GM11168 (cell line): ENCODE results near the gene TXNIP.

Source experiments
- in situ Hi-C: fragments of 300-500 bp; cut with MboI; formaldehyde crosslinking; loops from one replicate; pipeline ENCODE4 v1.12.0; 2022; ENCODE audit warnings: low sequenced_read_pairs; ENCODE audit not compliant: unreplicated experiment

The TXNIP gene

DNA sequence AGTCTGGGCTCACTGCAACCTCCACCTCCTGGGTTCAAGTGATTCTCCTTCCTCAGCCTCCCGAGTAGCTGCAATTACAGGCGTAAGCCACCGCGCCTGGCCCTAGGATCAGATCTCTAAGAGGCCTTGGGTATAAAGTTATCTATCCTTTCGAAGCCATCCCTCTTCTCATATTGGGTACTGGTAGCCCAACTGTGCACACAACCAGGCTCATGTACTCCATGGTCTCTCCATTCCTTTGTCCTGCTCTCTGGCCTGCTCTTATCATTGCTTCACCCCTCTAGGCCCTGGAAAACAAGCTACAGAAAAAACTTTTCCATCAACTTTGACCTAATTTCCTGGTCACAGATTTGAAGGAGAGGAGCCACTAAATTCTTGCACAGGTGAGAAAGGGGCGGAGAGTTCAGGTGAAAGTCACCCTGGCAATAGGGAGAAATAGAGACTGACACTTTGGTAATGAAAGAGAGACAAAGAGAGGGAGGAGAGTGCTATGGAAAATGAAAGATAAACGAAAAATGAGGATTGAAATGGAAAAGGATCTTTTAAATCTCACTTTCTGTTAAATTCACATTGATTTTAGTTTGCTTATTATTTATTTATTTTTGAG lies 6.0 kb downstream of the TXNIP start:
- in situ Hi-C loops: no loop called here

DNA sequence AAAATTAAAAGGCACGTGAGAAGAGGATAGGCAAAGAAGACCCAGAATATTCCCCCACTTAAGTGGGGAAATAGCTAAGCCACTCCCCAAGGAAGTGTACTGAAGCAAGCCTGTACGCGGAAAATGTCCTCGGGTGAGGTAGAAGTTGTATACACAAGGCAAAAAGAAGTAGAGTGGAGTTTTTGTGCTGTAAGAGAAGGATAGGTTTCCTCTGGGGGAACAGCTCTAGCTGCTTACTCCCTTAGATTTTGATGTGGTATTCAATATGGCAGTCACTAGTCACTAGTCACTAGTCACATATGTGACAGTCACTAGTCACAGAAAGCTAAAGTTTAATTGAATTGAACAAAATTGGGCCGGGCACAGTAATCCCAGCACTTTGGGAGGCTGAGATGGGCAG lies 7.6 kb downstream of the TXNIP start:
- in situ Hi-C loops: no loop called here

DNA sequence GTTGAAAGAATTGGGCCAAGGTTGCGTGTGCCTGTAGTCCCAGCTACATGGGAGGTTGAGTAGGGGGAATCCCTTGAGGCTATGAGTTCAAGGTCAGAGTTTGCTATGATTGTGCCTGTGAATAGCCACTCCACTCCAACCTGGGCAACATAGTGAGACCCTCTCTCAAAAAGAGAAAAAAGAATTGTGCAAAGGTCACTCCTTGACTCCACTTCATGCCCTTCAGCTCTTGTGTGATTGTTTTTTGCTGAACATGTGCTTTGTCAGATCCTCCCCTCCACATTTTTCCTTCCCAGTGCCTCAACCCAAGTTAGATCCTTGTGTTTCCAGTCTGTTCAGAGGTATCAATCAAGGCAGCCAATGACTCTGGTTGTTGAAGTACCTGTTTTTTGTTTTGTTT lies 8.5 kb downstream of the TXNIP start:
- in situ Hi-C loops: no loop called here

DNA sequence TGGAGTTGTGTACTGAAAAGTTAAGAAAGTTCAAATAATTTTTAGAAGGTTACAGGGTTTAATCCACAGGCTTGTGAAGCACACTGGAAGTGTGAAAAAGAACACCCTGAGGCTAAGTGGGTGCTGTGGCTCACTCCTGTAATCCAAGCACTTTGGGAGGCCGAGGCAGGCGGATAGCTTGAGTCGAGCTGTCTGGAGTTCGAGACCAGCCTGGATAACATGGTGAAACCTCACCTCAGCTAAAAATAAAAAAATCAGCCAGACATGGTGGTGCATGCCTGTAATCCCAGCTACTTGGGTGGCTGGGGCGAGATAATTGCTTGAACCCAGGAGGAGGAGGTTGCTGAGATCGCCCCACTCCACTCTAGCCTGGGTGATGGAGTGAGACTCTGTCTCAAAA lies 9.8 kb downstream of the TXNIP start:
- in situ Hi-C loops: no loop called here

DNA sequence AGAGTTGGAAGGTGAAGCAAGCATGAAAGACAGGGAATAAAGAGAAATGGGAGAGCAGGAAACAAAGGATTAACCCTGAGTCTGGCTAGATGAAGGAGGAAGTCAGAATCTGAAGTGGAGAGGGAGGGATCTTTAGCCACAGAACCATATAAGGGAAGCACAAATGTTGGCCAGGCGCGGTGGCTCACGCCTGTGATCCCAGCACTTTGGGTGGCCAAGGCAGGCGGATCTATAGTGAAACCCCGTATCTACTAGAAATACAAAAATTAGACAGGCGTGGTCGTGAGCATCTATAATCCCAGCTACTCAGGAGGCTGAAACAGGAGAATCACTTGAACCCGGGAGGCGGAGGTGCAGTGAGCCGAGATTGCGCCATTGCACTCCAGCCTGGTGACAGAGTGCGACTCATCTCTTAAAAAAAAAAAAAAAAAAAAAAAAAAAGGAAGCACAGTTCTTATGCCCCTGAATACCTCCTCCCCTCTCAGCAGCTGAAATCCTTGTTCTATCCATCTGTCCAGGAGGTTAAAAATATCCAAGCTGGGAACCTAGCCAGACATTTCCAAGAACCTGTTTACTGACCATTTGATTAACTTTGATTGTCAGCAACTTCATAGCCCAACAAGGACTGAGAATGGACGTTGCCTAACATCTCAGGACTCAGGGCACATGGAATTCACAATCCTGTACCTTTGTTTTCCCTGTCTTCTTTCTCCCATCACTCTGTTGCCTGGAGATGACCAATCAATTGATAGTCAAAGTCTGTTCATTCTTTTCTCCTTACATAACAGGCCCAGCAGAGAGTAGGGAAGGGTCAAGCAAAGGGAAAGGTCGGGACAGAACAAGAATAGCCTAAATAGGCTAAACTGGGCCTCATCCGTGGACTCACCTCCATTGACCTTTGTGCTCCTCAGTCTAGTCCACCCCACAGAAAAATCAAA lies 10.6 kb downstream of the TXNIP start:
- in situ Hi-C loops: no loop called here

DNA sequence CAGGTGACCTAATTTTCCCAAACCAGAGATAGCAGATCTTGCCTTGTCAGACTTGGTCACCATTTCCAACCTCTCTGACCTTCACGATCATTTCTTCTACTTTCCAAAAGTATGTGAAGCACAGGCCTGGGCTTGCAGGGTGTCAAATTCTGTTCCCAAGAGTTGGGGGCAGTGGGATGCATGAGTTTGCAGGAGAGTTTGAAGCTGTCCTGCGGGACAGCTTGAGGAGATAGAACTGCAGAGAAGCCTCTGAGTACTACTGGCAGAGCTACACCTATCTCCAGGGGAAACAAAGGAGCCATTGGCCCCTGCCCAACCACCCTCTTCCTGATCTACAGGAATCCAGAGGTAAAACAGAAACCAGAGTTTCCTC lies 11.3 kb downstream of the TXNIP start:
- in situ Hi-C loops: no loop called here

DNA sequence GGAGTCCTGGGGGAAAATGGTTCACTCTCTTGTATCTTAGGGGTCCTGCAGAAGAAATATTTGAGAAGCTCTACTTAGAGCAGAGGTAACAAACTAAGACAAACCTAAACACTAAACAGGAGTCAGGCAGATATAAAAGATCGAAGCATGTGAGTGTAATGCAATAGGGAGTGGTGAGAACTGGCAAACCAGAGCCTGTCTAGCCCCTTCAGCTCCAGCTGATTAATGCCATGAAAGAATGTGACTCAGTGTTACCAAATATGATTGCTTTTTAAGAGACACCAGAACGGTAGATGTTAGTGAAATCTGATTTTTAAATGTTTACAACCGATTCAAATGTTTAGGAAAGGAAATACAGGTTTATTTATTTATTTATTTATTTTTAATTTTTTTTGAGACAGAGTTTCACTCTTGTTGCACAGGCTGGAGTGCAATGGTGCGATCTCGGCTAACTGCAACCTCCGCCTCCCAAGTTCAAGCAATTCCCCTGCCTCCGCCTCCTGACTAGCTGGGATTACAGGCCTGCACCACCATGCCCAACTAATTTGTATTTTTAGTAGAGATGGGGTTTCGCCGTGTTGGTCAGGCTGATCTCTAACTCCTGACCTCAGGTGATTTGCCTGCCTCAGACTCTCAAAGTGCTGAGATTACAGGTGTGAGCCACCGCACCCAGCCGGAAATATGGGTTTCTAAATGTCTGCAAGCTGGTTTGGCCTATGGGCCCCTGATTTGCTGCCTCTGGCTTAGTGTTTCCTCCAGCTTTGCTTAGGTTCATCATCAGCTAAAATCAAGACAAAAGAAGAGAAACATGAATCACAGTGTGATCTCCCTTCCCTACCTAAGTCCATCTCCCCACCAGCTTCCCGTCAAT lies 12.2 kb downstream of the TXNIP start:
- in situ Hi-C loops: no loop called here

DNA sequence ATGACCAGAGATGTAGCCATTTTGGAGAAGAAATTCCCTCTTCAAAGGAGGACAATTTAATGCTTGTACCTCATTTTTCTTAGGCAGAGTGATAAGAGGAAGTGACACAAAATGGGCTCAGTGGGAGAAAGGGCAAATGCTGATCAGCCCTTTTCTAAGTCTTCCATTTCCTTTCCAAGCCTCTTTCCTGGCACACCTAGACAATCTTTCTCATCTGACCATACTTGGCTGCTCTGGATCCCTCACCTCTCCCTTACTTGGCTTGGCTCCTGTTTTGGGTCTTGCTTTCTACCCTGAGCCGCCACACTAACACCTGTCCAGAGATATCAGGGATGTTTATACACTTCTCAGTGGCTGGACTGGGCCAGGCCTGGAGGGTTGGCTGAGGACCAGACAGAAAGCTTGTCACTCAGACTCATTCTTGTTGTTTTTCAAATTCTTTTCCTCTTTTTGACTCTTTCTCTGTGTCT lies 13.1 kb downstream of the TXNIP start:
- in situ Hi-C loops: no loop called here

DNA sequence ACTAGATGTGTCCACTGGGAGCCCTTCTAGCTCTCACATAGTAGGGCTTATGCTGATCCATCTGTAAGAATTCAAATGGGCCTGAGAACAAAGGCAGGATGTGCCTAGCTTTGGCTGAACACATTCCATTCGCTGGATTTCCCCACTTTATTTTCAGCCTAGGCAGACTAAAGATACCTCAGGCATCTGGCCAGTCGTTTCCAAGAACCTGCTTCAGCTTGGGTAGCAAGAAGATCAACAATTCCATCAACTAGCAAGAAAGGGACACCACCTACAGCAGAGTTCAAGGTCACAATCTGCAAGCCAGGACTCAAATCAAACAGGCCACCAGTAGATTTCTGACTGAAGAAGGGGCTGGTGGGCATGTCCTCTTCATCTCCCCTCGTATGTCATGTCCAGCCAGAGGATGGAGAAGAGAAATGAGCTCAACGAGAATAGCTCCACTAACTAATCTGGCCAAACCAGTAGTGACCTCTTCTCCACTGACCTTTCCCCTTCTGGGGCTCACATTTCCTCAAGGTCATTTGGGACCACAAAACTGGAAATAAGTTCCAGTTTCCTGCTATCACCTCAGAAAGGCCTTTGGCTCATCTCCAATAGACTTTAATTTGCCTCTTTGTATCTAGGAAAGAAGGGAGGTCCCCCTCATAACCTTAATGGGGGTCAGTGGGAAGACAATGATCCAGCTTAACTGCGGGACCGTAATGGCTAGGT lies 14.2 kb downstream of the TXNIP start:
- in situ Hi-C loops: no loop called here

DNA sequence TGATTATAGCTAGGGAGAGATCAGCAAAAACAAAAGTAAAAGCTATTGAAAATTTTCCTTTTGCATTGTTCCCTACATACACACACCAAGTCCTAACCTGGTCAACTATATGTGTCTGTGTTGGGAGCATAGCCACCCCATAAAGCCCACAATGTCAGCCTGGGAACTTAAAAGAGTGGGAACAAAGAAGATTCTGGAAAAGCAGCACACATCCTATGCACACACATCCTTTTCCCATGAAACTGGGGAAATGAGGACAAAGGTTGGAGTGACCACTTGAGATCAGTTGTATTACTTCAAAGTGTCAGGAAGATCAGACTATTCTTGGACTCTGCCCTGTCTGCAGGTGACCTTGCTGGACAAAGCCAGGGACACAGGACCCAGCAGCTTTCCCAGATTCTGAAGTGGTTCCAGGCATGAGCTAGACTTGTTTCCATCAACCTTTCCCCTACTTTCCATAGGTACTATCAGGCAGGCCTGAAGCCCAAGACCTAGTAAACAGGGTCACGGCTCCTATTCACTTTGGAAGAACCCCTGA lies 15.9 kb downstream of the TXNIP start:
- in situ Hi-C loops: no loop called here

DNA sequence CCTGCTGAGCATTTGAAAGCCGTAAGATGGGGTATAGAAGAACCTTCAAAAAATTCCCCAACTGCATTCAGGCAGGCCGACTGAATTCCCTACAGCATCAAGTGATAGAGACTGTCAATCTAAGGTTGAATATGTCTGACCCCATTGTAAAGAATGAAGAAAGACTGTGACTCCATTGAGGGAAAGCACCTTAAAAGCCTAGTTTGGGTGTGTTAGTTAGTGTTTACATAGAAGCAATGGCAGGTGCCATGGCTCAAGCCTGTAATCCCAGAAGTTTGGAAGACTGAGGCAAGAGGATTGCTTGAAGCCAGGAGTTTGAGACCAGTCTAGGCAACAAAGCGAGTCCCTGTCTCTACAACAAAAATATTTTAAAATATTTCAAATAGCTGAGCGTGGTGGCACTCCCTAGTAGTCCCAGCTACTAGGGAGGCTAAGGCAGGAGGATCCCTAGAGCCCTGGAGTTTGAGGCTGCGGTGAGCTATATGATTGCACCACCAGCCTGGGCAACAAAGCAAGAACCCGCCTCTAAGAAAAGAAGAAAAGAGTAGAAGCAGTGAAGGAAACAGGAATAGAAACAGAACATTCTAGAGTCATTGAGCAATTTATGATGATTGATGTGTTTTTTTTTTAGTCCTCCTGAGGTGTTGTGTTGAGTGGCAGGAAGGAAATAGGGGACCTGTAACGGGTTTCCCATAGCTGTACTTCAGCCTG lies 16.5 kb downstream of the TXNIP start:
- in situ Hi-C loops: loop anchor here (5.0 kb wide), 1 partner anchor 32 kb away; no protein-coding TSS in a partner anchor

DNA sequence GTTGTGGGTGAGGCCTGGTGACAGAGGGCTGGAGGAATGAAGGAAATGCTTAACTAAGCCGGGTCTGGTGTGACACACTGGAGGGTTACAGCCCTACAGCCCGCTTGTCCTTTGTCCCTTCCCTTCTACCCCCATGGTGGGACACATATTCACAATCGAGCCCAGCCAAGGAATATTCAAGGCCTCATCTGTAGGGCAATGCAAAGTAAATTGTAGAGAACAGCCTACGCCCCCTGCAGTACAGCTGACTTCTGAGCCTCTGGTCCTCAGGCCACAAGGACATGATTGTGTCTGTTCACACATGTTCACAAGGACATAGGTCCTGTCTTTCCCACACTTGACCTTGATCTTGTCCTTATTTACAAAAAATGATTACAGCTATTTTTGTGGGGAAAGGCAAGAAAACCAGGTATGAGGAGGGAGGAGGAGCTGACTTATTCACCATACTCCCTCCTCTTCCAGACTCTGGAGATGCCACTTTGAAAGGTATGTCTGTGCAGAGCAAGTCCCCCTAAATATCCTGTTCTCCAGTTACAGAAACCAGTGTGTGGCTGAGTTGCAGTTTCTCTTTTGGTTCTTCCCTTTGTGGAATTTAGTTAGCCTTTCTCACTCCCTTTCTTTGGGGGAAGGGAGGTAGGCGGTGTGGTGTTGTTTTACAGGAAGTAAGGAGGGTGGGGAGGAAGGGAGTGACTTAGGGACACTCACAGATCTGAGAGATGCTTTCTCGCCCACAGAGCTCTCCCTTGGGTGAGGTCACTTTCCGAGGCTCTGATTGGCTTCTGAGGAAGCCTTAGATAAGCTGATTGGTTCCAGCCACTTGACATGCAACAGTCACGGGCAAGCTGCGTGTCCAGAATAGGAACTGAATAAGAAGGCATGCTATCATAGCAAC lies 17.3 kb downstream of the TXNIP start:
- in situ Hi-C loops: loop anchor here (5.0 kb wide), 1 partner anchor 33 kb away; no protein-coding TSS in a partner anchor

DNA sequence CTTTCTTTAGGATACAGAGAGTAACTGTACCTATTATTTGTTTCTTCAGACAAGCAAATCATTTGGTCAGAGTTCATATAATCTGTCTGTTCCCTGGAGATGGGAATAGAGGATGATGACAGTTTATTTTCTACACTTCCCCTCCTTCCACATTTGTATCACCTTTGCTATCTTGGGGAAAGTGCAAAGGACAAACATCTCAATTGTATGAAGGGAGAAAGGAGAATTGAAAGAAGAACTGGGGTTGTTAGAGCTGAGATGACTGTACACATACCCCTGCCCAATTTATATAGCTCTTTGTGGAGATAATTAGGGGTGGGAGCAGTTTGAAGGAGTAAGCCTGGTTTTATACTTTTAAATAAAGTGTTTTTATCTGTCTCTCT lies 17.9 kb downstream of the TXNIP start:
- in situ Hi-C loops: loop anchor here (5.0 kb wide), 1 partner anchor 34 kb away; no protein-coding TSS in a partner anchor

DNA sequence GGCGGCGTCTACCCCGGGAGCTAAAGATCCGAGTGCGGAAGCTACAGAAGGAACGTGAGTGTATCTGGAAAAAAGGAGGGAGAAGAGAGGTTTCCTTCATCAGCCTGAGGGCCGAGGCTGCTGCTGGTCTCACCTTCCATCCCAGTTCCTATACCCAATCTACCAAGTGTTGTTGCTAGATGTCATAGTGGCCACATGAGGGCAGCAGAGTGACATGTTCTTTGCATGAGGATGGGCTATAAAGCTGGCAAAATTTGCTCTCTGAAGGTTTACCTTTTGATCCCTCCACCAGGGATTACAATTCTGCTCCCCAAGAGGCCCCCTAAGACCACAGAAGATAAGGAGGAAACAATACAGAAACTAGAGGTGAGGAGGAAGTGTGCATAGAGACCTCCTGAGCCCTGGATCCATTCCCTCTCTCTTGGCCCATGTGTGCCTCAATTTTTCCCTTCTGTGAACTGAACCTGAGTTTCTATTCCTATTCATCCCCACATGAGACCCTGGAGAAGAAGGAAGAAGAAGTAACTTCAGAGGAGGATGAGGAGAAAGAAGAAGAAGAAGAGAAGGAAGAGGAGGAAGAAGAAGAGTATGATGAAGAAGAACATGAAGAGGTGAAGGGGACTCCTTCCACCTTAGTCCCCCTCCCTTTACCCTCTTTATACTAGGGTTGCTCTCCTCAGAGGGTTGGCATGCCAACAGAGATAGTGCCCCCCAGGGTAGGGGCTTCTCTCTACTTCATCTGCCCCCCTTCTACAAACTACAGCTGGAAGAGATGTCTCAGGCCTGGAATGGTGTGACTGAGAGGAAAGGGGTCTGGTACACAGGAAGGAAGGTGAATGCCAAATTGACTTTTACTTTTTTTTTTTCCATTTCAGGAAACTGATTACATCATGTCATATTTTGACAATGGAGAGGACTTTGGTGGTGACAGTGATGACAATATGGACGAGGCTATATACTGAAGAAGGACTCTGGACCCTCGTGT lies 18.6 kb downstream of the TXNIP start:
- in situ Hi-C loops: loop anchor here (5.0 kb wide), 1 partner anchor 35 kb away; no protein-coding TSS in a partner anchor

DNA sequence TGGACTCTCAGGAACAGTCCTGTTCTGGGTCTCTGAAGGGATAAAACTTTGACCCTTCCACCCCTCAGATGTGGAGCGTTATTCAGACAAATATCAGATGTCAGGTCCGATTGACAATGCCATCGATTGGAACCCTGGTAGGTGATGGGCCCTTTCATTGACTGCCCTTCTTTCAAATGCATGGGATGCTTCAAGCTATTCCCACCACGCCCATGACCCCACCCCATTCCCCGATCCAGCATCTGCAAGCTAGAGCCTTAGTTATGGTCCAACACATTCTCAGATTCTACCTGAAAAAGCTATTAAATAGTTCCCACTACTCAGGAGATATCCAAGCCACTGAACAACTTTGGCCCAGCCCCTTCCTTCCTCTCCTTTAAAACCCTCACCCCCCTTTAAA lies 19.4 kb downstream of the TXNIP start:
- in situ Hi-C loops: loop anchor here (5.0 kb wide), 1 partner anchor 35 kb away; no protein-coding TSS in a partner anchor

DNA sequence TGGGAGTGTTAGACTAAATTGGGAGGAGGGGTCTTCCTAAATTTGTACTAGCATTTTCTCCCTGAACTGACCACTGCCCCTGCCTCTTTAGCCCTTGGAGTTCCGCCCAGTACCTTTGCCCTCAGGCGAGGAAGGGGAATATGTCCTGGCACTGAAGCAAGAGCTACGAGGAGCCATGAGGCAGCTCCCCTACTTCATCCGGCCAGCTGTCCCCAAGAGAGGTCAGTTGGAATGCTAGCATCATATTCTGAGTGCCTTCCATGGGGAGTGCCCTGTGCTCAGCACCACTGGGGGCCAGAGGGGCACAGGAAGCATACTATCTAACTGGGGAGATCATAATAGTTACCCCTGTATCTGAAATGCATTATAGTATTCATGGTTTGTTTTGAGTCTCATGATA lies 21.2 kb downstream of the TXNIP start:
- in situ Hi-C loops: loop anchor here (5.0 kb wide), 1 partner anchor 37 kb away; no protein-coding TSS in a partner anchor

DNA sequence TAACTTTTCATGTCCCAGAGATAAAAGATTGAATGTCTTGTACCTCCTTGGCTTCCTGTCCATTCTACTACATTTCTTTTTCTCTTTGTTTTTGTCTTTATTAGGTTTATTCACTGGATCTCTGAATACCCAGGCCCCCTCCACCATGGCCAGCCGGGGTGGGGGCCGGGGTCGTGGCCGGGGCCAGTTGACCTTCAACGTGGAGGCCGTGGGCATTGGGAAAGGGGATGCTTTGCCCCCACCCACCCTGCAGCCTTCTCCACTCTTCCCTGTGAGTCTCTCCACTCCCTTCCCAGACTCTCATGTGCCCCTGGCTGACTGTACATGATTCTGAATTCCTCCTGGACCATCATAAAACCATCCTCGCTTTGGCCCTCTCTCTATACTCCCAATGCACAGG lies 21.7 kb downstream of the TXNIP start:
- in situ Hi-C loops: loop anchor here (5.0 kb wide), 1 partner anchor 38 kb away; no protein-coding TSS in a partner anchor
